DOHH2 (cell line): ENCODE measurements around the gene DAPK2.

ENCODE experiments used
- H3F3A ChIP-seq: fragments of 200-600 bp; sonication (generic), shearing (Covaris generic); 2 replicates; pipeline ENCODE4 v1.6.0; 2016; ENCODE audit warnings: antibody characterized with exemption, mild to moderate bottlenecking; ENCODE audit not compliant: control insufficient read depth, insufficient read depth
- H3K27ac ChIP-seq: fragments of 200-600 bp; sonication (generic); 2 replicates; pipeline ENCODE4 v1.5.1; 2014; ENCODE audit warnings: low read depth, mild to moderate bottlenecking, low read length, moderate library complexity
- H3K27me3 ChIP-seq: fragments of 200-600 bp; sonication (generic); 2 replicates; pipeline ENCODE4 v1.6.1; 2014; ENCODE audit warnings: mild to moderate bottlenecking, low read length, mixed read lengths; ENCODE audit not compliant: control insufficient read depth
- H3K36me3 ChIP-seq: fragments of 200-600 bp; sonication (generic); 2 replicates; pipeline ENCODE4 v1.6.1; 2014; ENCODE audit warnings: mild to moderate bottlenecking, low read length, moderate library complexity, mixed read lengths; ENCODE audit not compliant: control insufficient read depth
- H3K4me1 ChIP-seq: fragments of 200-600 bp; sonication (generic); 2 replicates; pipeline ENCODE4 v1.6.1; 2014; ENCODE audit warnings: mild to moderate bottlenecking, low read length, mixed read lengths; ENCODE audit not compliant: control insufficient read depth
- H3K4me2 ChIP-seq: fragments of 200-600 bp; sonication (generic); 2 replicates; pipeline ENCODE4 v1.6.0; 2014; ENCODE audit warnings: mild to moderate bottlenecking, low read length, moderate library complexity
- H3K4me3 ChIP-seq: fragments of 200-600 bp; sonication (generic); 2 replicates; pipeline ENCODE4 v1.5.1; 2014; ENCODE audit warnings: mild to moderate bottlenecking, low read length, mixed read lengths
- H3K79me2 ChIP-seq: fragments of 200-600 bp; sonication (generic); 2 replicates; pipeline ENCODE4 v1.6.1; 2014; ENCODE audit warnings: mild to moderate bottlenecking, low read length, mixed read lengths; ENCODE audit not compliant: control insufficient read depth
- H3K9me2 ChIP-seq: fragments of 200-600 bp; sonication (generic); replicated peaks from 2 replicates; pipeline ENCODE4 v1.6.1; 2014; ENCODE audit warnings: mild to moderate bottlenecking, low read length, mixed read lengths; ENCODE audit not compliant: control insufficient read depth
- H3K9me3 ChIP-seq: fragments of 200-600 bp; sonication (generic); 2 replicates; pipeline ENCODE4 v1.6.1; 2014; ENCODE audit warnings: antibody characterized with exemption, low read length, mixed read lengths; ENCODE audit not compliant: control insufficient read depth, insufficient read depth
- H4K20me1 ChIP-seq: fragments of 200-600 bp; sonication (generic); 2 replicates; pipeline ENCODE4 v1.6.0; 2014; ENCODE audit warnings: low read depth, mild to moderate bottlenecking, antibody characterized with exemption, low read length, moderate library complexity; ENCODE audit not compliant: control insufficient read depth, insufficient read depth
- CTCF ChIP-seq: fragments of 200-600 bp; sonication (generic); IDR thresholded peaks from one replicate; pipeline ENCODE4 v1.5.1; 2014; ENCODE audit warnings: antibody characterized with exemption, mild to moderate bottlenecking, low read depth, low read length; ENCODE audit not compliant: poor library complexity, severe bottlenecking
- EZH2phosphoT487 ChIP-seq: fragments of 200-600 bp; sonication (generic); IDR thresholded peaks from 2 replicates; pipeline ENCODE4 v1.6.1; 2017; ENCODE audit warnings: borderline replicate concordance, mild to moderate bottlenecking, antibody characterized with exemption, low read length, moderate library complexity, mixed read lengths

DAPK2 gene

GRCh38 chr15:63995789-63996188, 50.5 kb downstream of the DAPK2 start:
- Histone ChIP-seq H3K79me2 (no peaks in the 10 kb centered on the region), H3K9me3 (no peaks in the 10 kb centered on the region), H3K4me3 (no peak overlapping the region), H3K4me1 (peaks cover 21% of the 10 kb centered on the region), H4K20me1 (no peaks in the 10 kb centered on the region; the same call in 1 of the 2 replicates), H3K27me3 (peaks cover 2% of the 10 kb centered on the region; the same call in 1 of the 2 replicates), H3F3A (no peaks in the 10 kb centered on the region), H3K4me2 (no peak overlapping the region), H3K27ac (no peak overlapping the region), H3K9me2 (no peaks in the 10 kb centered on the region), H3K36me3 (no peaks in the 10 kb centered on the region)
- no peak for TF ChIP-seq EZH2phosphoT487
- no peak for TF ChIP-seq CTCF

- Histone ChIP-seq H4K20me1 (no peaks in the 10 kb centered on the region; the same call in 1 of the 2 replicates), H3K4me3 (no peak overlapping the region), H3K27me3 (peaks cover 2% of the 10 kb centered on the region; the same call in 1 of the 2 replicates), H3K4me1 (peaks cover 27% of the 10 kb centered on the region), H3K9me3 (no peaks in the 10 kb centered on the region), H3K9me2 (no peaks in the 10 kb centered on the region), H3K79me2 (no peaks in the 10 kb centered on the region), H3K36me3 (no peaks in the 10 kb centered on the region), H3K4me2 (no peak overlapping the region), H3F3A (no peaks in the 10 kb centered on the region), H3K27ac (no peak overlapping the region)
- TF ChIP-seq EZH2phosphoT487 = no peak
- no peak for TF ChIP-seq CTCF
Measured at GRCh38 chr15:63994073-63994600, 52.1 kb downstream of the DAPK2 start.

- Histone ChIP-seq H3K4me3 (no peak overlapping the region), H3K27ac (peak overlapping the region; percentile 2; the same call in 1 of the 2 replicates), H3K9me3 (no peaks in the 10 kb centered on the region), H3K27me3 (peaks cover 2% of the 10 kb centered on the region; the same call in 1 of the 2 replicates), H3F3A (no peaks in the 10 kb centered on the region), H4K20me1 (no peaks in the 10 kb centered on the region), H3K9me2 (no peaks in the 10 kb centered on the region), H3K4me2 (peak overlapping the region; percentile 32; the same call in 1 of the 2 replicates), H3K4me1 (peaks cover 30% of the 10 kb centered on the region), H3K79me2 (no peaks in the 10 kb centered on the region), H3K36me3 (no peaks in the 10 kb centered on the region)
- TF ChIP-seq CTCF (no peak), EZH2phosphoT487 (no peak)
Measured at GRCh38 chr15:63992300-63992699, 54.0 kb downstream of the DAPK2 start.
